ENCODE data around the gene SCTR.

SCTR gene

DNA sequence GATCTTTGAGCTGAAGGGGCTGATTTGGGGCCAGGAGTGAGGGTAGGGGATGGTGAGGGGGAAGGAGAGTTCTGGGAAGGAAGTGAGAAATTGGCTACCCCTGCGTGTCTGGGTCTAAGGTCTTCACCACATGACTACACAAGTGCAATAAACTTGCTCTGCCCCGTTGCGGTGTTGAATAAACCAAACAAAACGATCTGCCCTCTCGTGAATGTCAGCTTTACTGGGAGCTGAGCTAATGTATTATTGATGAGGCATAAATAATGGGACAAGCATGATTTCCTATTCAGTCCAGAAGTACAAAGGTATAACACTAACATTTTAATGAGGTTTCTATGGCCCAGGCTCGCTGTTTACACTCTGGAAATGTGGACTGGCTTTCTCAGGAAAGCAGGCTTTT is 11.9 kb upstream of the SCTR start:
- peaks cover 8% of the 10 kb centered on the region for H3K27me3 Mint-ChIP-seq (ENCODE audit: low read depth, poor library complexity)
- H3K4me1 Mint-ChIP-seq: peaks cover 7% of the 10 kb centered on the region
- peaks cover 17% of the 10 kb centered on the region for H3K36me3 Mint-ChIP-seq (ENCODE audit: low read depth)
- no peak overlapping the region for H3K4me3 Mint-ChIP-seq
- DNase-seq: no peak
- TF ChIP-seq, protein P1, sequence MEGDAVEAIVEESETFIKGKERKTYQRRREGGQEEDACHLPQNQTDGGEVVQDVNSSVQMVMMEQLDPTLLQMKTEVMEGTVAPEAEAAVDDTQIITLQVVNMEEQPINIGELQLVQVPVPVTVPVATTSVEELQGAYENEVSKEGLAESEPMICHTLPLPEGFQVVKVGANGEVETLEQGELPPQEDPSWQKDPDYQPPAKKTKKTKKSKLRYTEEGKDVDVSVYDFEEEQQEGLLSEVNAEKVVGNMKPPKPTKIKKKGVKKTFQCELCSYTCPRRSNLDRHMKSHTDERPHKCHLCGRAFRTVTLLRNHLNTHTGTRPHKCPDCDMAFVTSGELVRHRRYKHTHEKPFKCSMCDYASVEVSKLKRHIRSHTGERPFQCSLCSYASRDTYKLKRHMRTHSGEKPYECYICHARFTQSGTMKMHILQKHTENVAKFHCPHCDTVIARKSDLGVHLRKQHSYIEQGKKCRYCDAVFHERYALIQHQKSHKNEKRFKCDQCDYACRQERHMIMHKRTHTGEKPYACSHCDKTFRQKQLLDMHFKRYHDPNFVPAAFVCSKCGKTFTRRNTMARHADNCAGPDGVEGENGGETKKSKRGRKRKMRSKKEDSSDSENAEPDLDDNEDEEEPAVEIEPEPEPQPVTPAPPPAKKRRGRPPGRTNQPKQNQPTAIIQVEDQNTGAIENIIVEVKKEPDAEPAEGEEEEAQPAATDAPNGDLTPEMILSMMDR (IDR thresholded peaks at IDR 0.05): no peak
- H3K9me3 Mint-ChIP-seq: peaks cover 47% of the 10 kb centered on the region
- H3K27ac Mint-ChIP-seq: peak overlapping the region; percentile 56

DNA sequence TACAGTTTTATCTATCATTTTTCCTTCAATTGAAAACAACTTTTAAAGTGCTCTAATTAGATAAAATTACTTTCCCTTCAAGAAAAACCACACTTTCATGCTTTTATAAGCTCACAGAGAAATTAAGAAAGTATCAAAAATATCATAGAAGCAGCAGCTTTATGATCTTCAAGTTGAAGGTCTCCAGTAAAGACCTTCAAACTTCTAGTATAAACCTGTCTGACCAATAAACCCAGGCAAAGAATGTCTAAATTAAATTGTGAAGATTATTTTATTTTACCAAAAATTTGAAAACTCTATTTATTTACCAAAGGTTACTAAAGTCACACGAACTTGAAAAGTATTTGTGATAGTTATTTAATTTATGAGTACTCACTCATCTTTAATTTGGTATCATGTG is 9.3 kb upstream of the SCTR start:
- peaks cover 17% of the 10 kb centered on the region for H3K36me3 Mint-ChIP-seq (ENCODE audit: low read depth)
- TF ChIP-seq, protein P1 (IDR thresholded peaks at IDR 0.05): no peak

DNA sequence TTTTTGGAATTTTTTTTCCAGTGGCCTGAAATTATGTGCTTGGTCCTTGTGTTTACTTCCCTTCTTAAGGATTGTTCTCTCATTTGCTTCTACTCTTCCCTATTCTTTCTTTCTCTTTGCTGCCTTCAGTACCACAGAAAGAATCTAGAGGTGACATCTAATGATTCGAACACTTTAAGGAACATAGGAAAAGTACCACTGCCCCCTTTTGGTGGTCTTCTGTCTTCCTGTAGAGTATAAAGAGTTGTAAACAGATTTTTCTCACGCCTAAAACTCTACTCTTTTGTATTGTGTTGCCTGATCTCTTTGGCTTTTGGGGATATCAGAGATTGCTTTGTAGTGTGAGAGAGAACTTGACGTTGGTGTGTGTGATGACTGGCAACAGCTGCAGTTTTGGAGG is 7.0 kb upstream of the SCTR start:
- Mint-ChIP-seq H3K27ac (no peak overlapping the region), H3K36me3 (ENCODE audit: low read depth) (peaks cover 17% of the 10 kb centered on the region), H3K9me3 (peaks cover 44% of the 10 kb centered on the region), H3K4me1 (peaks cover 31% of the 10 kb centered on the region), H3K27me3 (ENCODE audit: low read depth, poor library complexity) (peaks cover 49% of the 10 kb centered on the region), H3K4me3 (no peak overlapping the region)
- no peak for DNase-seq
- TF ChIP-seq, protein P1 (IDR thresholded peaks at IDR 0.05): no peak

More for the DNA sequence above, 9.3 kb upstream of the SCTR start:
- H3K4me1 Mint-ChIP-seq: peaks cover 9% of the 10 kb centered on the region
- no peak overlapping the region for H3K4me3 Mint-ChIP-seq
- no peak overlapping the region for H3K27ac Mint-ChIP-seq
- peaks cover 44% of the 10 kb centered on the region for H3K9me3 Mint-ChIP-seq
- H3K27me3 Mint-ChIP-seq (ENCODE audit: low read depth, poor library complexity): peaks cover 27% of the 10 kb centered on the region
- DNase-seq: no peak

DNA sequence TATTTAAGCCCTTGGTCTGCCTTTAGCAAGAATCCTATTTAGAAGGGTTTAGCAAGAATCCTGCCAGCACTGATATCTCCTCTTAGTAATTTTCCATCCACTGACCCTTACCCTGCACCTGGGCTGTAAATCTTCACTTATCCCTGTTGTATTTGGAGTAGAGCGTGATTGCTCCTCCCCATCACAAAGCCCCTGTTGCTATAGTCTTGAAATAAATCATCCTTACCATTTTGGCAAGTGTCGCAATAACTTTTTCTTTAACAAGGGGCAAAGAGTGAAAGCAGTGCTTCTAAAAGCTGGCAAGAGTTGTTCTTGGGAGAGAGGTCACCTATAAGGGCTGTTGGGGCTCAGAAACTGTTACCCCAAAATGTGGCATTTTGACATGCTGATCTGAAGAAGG is 3.7 kb upstream of the SCTR start:
- Mint-ChIP-seq H3K9me3 (peaks cover 21% of the 10 kb centered on the region), H3K27ac (no peak overlapping the region), H3K36me3 (ENCODE audit: low read depth) (peaks cover 5% of the 10 kb centered on the region), H3K27me3 (ENCODE audit: low read depth, poor library complexity) (peaks cover 77% of the 10 kb centered on the region), H3K4me1 (peaks cover 41% of the 10 kb centered on the region), H3K4me3 (no peak overlapping the region)
- no peak for DNase-seq
- TF ChIP-seq, protein P1 (IDR thresholded peaks at IDR 0.05): no peak

DNA sequence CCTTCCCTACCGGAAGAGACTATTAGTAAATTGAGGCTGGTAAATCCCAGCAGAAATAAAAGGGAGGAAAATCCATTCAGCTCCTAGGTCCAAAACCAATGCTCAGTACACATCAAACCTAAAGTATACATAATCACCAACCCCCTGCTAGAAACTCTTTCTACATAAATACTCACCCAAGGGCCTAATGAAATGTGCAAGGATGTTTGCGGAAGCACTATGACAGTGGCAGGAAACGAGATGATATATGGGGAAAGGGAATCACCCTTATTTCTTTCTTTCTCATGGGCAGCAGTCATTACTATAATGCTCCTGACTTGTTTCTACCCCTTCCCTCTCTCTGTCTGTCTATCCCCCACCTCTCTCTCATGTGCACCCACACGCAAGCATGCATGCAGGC is 1.3 kb upstream of the SCTR start:
- peaks cover 3% of the 10 kb centered on the region for H3K9me3 Mint-ChIP-seq
- H3K4me1 Mint-ChIP-seq: peaks cover 41% of the 10 kb centered on the region
- H3K27me3 Mint-ChIP-seq (ENCODE audit: low read depth, poor library complexity): peaks cover 96% of the 10 kb centered on the region
- H3K4me3 Mint-ChIP-seq: no peak overlapping the region
- no peaks in the 10 kb centered on the region for H3K36me3 Mint-ChIP-seq (ENCODE audit: low read depth)
- H3K27ac Mint-ChIP-seq: no peak overlapping the region
- DNase-seq: no peak
- TF ChIP-seq, protein P1 (IDR thresholded peaks at IDR 0.05): no peak

DNA sequence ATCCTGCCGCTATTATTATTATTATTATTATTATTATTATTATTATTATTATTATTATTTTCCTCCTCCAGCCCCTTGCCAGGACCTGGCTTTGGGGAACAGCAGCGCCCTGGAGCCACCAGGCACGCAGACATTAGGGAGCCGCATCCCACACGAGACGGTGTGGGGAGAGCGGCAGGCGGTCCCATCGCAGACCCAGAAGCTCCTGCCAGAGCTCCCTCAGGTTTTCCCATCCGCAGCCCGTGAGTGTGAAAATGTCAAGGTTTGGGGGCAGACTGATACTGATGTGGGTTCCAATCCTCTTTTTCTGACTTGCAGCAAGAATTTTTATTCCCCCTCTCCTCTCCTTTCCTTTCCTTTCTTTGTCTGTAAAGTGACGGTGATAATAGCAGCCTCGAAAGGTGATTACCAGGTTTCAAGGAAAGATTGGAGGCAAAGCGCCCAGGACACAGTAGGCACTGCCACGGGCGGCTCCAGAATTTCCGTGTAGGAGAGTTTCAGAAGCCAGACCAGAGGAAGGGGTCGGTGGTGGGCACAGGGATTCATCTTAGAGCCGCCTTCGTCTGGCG is 816 bp downstream of the SCTR start:
- Mint-ChIP-seq H3K9me3 (no peaks in the 10 kb centered on the region), H3K27ac (no peak overlapping the region), H3K4me3 (peak overlapping the region; percentile 81), H3K27me3 (ENCODE audit: low read depth, poor library complexity) (peaks cover 91% of the 10 kb centered on the region), H3K4me1 (peaks cover 38% of the 10 kb centered on the region), H3K36me3 (ENCODE audit: low read depth) (no peaks in the 10 kb centered on the region)
- peak; percentile 16 for DNase-seq
- TF ChIP-seq, protein P1 (IDR thresholded peaks at IDR 0.05): no peak
